ENCODE results near the gene ECD. TPM values are rescaled to one million over a fixed set of nuclear protein-coding genes. Genes with fewer than 3 reads are reported as not detected.

ECD gene
- total and polyA plus RNA-seq, 2 donors, result 16.2 to 29.1 TPM

GRCh38 chr10:73106301-73106700 lies 61.5 kb downstream of the ECD start:
- no peaks in the 10 kb centered on the region for H3K4me1 ChIP-seq (ENCODE audit: insufficient read depth)
- no peaks in the 10 kb centered on the region for H3K36me3 ChIP-seq (ENCODE audit: insufficient read depth)
- no peak for DNase-seq (ENCODE audit: extremely low spot score)
- H3K27ac ChIP-seq (ENCODE audit: low read depth), result no peak overlapping the region
- 84% methylated on average over 3 of the region's 3 CpGs for WGBS
- H3K4me3 ChIP-seq (ENCODE audit: low read depth, low read length), result no peak overlapping the region

DNA sequence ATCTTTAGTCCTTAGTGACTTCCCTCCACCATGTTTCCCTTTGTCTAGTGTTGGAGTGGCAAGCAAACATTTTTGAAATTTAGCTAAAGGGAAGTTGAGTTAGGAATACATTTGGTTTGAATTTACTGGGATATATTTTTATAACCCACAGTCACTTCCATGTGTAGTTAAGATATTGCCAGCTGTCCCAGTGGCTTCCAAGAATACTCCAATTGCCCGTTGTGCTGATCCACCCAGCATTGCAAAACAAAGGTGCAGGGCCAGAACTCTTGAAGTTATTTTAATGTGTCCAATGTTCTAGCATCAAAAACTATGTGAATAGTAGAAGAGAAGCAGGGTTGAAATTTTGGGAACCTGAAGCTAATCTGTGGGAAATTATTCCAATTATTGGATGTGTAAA lies 68.7 kb downstream of the ECD start:
- no peak for DNase-seq (ENCODE audit: extremely low spot score)
- no peak overlapping the region for H3K27ac ChIP-seq (ENCODE audit: low read depth)
- no peaks in the 10 kb centered on the region for H3K4me1 ChIP-seq (ENCODE audit: insufficient read depth)
- 74% methylated on average over 1 of the region's 1 CpG for WGBS
- H3K36me3 ChIP-seq (ENCODE audit: insufficient read depth), result no peaks in the 10 kb centered on the region
- no peak overlapping the region for H3K4me3 ChIP-seq (ENCODE audit: low read depth, low read length)

DNA sequence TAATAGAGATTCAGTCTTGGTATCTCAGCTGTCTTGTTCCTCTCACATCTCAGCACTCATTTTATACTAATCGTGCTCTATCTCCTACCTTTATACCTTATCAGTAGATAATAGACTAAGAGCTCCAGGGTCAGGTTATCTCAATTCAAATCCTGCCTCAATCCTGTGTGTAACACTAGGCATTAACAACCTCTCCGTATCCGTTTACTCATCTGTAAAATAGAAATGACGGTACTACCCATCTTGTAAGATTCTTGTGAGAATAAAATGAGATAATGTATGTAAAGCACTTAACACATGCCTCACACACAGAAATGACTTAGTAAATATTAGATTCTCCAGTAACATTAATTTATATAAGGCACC lies 70.5 kb downstream of the ECD start:
- Histone ChIP-seq H3K4me1 (ENCODE audit: insufficient read depth) (no peaks in the 10 kb centered on the region), H3K36me3 (ENCODE audit: insufficient read depth) (no peaks in the 10 kb centered on the region), H3K4me3 (ENCODE audit: low read depth, low read length) (peak overlapping the region; percentile 23), H3K27ac (ENCODE audit: low read depth) (peak overlapping the region; percentile 78)
- WGBS, result 27% methylated on average over 4 of the region's 4 CpGs
- DNase-seq (ENCODE audit: extremely low spot score), result no peak

- under 1% methylated on average over 75 of the region's 75 CpGs for WGBS
- Histone ChIP-seq H3K36me3 (ENCODE audit: insufficient read depth) (no peaks in the 10 kb centered on the region), H3K27ac (ENCODE audit: low read depth) (peak within 1 kb of the TSS; percentile 98), H3K4me1 (ENCODE audit: insufficient read depth) (no peaks in the 10 kb centered on the region), H3K4me3 (ENCODE audit: low read depth, low read length) (peak within 1 kb of the TSS; percentile 62)
- DNase-seq (ENCODE audit: extremely low spot score), result peak; percentile 91
Measured at GRCh38 chr10:73096449-73097304, 71.1 kb downstream of the ECD start, which contains the start of gene P4HA1. TSS of gene P4HA1 (minus strand) at chr10:73096866. CDS start at chr10:73074883, 21,983 bp downstream.

DNA sequence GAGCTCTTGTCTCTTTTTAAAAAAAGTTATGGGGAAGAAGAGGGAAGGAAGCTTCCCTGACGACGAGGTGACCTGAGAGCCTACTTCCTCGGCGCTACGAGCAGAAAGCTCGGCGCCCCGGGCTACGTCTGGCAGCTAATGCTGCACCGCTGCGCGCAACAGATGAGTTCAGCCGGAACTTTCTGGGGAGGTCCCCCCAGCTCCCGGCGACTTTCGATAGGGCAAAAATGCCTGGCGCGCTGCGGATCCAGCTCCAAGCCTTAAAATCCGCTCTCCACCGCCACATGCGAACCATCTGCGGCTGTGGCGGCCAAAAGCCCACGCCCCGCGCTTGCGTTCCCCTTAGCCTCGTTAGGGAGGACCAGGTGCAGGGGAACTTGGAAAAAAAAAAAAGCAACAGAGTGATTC lies 71.8 kb downstream of the ECD start:
- WGBS, result under 1% methylated on average over 29 of the region's 29 CpGs
- no peaks in the 10 kb centered on the region for H3K36me3 ChIP-seq (ENCODE audit: insufficient read depth)
- H3K27ac ChIP-seq (ENCODE audit: low read depth), result peak overlapping the region; percentile 98
- no peaks in the 10 kb centered on the region for H3K4me1 ChIP-seq (ENCODE audit: insufficient read depth)
- no peak for DNase-seq (ENCODE audit: extremely low spot score)
- peak overlapping the region; percentile 62 for H3K4me3 ChIP-seq (ENCODE audit: low read depth, low read length)

DNA sequence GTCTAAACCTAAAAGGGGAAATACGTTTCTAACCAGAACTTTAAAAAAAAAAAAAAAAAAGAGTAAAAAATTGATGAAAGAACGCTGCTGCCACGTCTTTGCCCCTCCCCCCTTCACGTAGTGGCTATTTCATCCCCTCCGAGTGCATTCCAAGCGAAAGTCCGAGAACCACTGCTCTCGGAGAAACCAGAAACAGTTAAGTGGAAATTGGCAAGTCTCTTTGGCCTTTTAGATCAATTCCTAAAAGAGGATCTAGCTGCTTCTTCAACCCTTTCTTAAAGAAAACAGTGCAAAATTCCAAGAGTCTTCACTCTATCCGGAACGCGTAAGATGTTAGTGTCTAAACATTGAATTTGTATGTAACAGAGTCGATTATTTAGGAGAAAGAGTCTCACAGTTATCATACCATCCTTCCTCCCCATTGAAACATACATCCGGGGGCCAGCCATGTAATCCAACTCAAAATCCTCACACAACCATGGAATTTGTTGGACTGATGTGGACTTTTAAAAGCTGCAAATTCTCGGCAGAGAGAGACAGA lies 72.3 kb downstream of the ECD start:
- Histone ChIP-seq H3K36me3 (ENCODE audit: insufficient read depth) (no peaks in the 10 kb centered on the region), H3K4me3 (ENCODE audit: low read depth, low read length) (peak overlapping the region; percentile 62), H3K27ac (ENCODE audit: low read depth) (peak overlapping the region; percentile 98), H3K4me1 (ENCODE audit: insufficient read depth) (no peaks in the 10 kb centered on the region)
- under 1% methylated on average over 14 of the region's 14 CpGs for WGBS
- peak; percentile 70 for DNase-seq (ENCODE audit: extremely low spot score)

DNA sequence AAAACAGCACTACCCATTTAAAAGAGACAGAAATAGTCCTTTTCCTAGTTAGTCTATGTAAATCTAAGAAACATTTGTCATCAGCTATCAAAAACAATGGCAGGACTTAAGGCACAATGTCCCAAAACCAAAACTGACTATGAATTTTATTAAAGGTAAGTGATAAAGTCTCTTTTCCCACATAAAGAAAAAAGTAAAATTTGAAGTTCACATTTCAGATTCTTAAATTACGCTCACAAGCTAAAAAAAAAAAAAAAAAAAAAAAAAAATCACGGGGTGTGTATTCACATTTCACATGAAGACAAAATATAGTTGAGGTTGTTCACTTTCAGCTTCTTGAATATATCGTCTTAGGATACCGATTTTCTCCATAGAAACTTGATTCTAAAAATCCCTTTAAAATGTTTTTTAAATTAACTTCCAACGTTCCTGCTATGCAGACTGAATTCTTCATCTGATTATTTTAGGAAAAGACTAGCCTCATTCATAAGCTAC lies 72.8 kb downstream of the ECD start:
- 3% methylated on average over 5 of the region's 5 CpGs for WGBS
- H3K27ac ChIP-seq (ENCODE audit: low read depth), result no peak overlapping the region
- peak overlapping the region; percentile 62 for H3K4me3 ChIP-seq (ENCODE audit: low read depth, low read length)
- no peaks in the 10 kb centered on the region for H3K36me3 ChIP-seq (ENCODE audit: insufficient read depth)
- DNase-seq (ENCODE audit: extremely low spot score), result no peak
- no peaks in the 10 kb centered on the region for H3K4me1 ChIP-seq (ENCODE audit: insufficient read depth)

GRCh38 chr10:73093922-73094850 lies 73.6 kb downstream of the ECD start:
- H3K4me3 ChIP-seq (ENCODE audit: low read depth, low read length), result no peak overlapping the region
- DNase-seq (ENCODE audit: extremely low spot score), result no peak
- 28% methylated on average over 2 of the region's 2 CpGs for WGBS

GRCh38 chr10:73092830-73093229 lies 75.0 kb downstream of the ECD start:
- Histone ChIP-seq H3K4me3 (ENCODE audit: low read depth, low read length) (no peak overlapping the region), H3K27ac (ENCODE audit: low read depth) (no peak overlapping the region), H3K4me1 (ENCODE audit: insufficient read depth) (no peaks in the 10 kb centered on the region), H3K36me3 (ENCODE audit: insufficient read depth) (no peaks in the 10 kb centered on the region)
- no peak for DNase-seq (ENCODE audit: extremely low spot score)
- 97% methylated on average over 3 of the region's 3 CpGs for WGBS

More at GRCh38 chr10:73093922-73094850, 73.6 kb downstream of the ECD start:
- Histone ChIP-seq H3K4me1 (ENCODE audit: insufficient read depth) (no peaks in the 10 kb centered on the region), H3K36me3 (ENCODE audit: insufficient read depth) (no peaks in the 10 kb centered on the region), H3K27ac (ENCODE audit: low read depth) (no peak overlapping the region)

DNA sequence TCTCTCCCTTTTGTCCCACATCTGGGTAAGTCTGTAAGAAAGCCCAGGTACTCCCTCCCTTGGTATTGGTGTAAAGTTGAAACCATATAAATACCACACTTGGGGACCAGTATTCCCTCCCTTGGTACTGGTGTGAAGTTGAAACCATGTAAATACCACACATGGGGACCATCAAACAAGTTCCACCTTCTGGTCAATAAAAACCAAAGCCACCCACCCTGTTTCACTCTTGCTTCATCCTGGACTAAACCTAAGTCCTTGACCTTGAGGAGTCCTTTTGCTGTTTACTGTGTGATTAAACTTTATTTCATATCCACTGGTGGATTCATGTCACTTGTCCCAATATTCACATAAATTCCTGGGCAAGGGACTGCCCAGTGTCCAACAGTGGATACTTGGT lies 79.5 kb downstream of the ECD start:
- no peak overlapping the region for H3K27ac ChIP-seq (ENCODE audit: low read depth)
- no peak overlapping the region for H3K4me3 ChIP-seq (ENCODE audit: low read depth, low read length)
- H3K36me3 ChIP-seq (ENCODE audit: insufficient read depth), result no peaks in the 10 kb centered on the region
- DNase-seq (ENCODE audit: extremely low spot score), result no peak
- peaks cover 2% of the 10 kb centered on the region for H3K4me1 ChIP-seq (ENCODE audit: insufficient read depth)

- Histone ChIP-seq H3K27ac (ENCODE audit: low read depth) (no peak overlapping the region), H3K4me3 (ENCODE audit: low read depth, low read length) (no peak overlapping the region), H3K4me1 (ENCODE audit: insufficient read depth) (peaks cover 2% of the 10 kb centered on the region), H3K36me3 (ENCODE audit: insufficient read depth) (no peaks in the 10 kb centered on the region)
- 83% methylated on average over 4 of the region's 4 CpGs for WGBS
- no peak for DNase-seq (ENCODE audit: extremely low spot score)
Measured at GRCh38 chr10:73086816-73087215, 81.0 kb downstream of the ECD start.

DNA sequence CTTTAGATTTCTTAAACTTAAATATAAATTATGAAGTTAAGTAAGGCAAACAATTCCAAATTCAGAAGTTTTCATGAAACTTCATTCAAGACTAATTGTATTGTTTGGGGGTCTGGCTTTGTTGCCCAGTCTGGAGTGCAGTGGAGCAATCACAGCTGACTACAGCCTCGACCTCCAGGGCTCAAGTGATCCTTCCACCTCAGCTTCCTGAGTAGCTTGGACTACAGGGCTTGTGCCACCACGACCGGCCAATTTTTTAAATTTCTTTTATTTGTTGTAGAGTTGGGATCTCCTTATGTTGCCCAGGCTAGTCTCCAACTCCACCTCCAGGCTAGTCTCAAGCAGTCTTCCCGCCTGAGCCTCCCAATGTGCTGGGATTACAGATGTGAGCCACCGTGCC lies 83.6 kb downstream of the ECD start:
- H3K27ac ChIP-seq (ENCODE audit: low read depth), result no peak overlapping the region
- DNase-seq (ENCODE audit: extremely low spot score), result no peak
- peaks cover 2% of the 10 kb centered on the region for H3K36me3 ChIP-seq (ENCODE audit: insufficient read depth)
- WGBS, result 89% methylated on average over 5 of the region's 5 CpGs
- no peak overlapping the region for H3K4me3 ChIP-seq (ENCODE audit: low read depth, low read length)
- peaks cover 2% of the 10 kb centered on the region for H3K4me1 ChIP-seq (ENCODE audit: insufficient read depth)
